ENCODE results near the gene FRG2B.
"Not testable (repeated sequence)": the region's sequence is repeated elsewhere in the genome, so short reads cannot be mapped to it uniquely, and the experiment has no call there.

The FRG2B gene

GRCh38 chr10:133626695-133627094, at the start of gene FRG2B:
TSS of gene FRG2B (minus strand) at chr10:133626795. CDS start at chr10:133626742, 53 bp downstream.
- H3K4me3 ChIP-seq (ENCODE audit: low read depth, low read length); H3K36me3 ChIP-seq; H3K9me3 ChIP-seq (ENCODE audit: severe bottlenecking); H3K27ac ChIP-seq; H3K27me3 ChIP-seq (ENCODE audit: insufficient read depth, low read depth, severe bottlenecking); DNase-seq: not testable (repeated sequence)

DNA sequence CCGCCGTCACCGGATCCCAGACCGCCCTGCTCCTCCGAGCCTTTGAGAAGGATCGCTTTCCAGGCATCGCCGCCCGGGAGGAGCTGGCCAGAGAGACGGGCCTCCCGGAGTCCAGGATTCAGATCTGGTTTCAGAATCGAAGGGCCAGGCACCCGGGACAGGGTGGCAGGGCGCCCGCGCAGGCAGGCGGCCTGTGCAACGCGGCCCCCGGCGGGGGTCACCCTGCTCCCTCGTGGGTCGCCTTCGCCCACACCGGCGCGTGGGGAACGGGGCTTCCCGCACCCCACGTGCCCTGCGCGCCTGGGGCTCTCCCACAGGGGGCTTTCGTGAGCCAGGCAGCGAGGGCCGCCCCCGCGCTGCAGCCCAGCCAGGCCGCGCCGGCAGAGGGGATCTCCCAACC, 40.9 kb upstream of the FRG2B start:
- DNase-seq; H3K36me3 ChIP-seq; H3K27ac ChIP-seq; H3K27me3 ChIP-seq (ENCODE audit: insufficient read depth, low read depth, severe bottlenecking); H3K4me3 ChIP-seq (ENCODE audit: low read depth, low read length); H3K9me3 ChIP-seq (ENCODE audit: severe bottlenecking): not testable (repeated sequence)

DNA sequence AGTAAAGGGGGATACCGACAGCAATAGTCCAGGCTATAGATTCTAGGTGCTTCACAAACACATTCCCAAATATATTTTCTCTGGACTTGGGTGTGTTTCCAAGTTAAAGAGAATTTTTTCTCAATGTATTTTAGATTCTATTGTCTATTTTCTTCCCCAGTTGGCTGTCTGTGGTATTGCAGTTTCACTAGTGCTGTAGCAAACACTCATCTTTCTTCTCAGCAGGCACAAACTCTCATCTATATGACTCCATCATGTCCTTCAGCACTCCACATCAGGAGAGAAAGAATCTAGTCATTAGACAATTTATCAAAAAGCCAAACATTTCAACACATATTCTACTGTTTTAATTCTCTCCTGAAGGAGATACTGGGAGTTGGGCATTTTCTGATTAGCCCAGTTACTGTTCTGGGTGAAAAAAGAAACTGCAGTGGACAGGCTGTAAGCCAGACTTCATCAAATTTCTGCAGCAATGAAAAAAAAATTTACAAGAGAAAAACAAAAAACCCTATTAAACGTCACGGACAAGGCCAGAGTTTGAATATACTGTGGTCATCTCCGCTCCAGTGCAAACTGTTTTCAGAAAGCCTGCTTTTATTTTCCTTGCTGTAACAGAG, 37.1 kb upstream of the FRG2B start:
- not testable (repeated sequence) for H3K4me3 ChIP-seq (ENCODE audit: low read depth, low read length); H3K27ac ChIP-seq; H3K36me3 ChIP-seq; DNase-seq; H3K27me3 ChIP-seq (ENCODE audit: insufficient read depth, low read depth, severe bottlenecking); H3K9me3 ChIP-seq (ENCODE audit: severe bottlenecking)

DNA sequence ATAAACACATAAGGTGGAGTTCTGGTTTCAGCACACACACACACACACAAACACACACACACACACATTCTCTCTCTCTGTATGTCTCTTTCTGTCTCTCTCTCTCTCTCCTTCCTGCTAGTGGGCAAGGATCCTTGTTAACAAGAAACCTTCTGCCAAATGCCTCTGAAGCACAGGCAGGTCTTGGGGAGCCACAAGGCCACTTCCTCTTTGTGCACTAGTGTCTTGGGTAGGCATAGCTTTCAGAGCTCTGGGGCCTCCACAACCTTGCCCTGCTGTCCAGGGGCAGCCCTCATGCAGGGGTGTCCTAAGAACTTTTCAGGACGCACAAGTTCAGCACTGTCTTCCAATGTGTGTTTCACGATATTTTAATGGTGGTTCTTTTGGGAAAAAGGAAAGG, 34.5 kb upstream of the FRG2B start:
- DNase-seq; H3K9me3 ChIP-seq (ENCODE audit: severe bottlenecking); H3K27me3 ChIP-seq (ENCODE audit: insufficient read depth, low read depth, severe bottlenecking); H3K4me3 ChIP-seq (ENCODE audit: low read depth, low read length); H3K27ac ChIP-seq; H3K36me3 ChIP-seq: not testable (repeated sequence)

GRCh38 chr10:133660516-133660915, 33.9 kb upstream of the FRG2B start:
- not testable (repeated sequence) for H3K9me3 ChIP-seq (ENCODE audit: severe bottlenecking); DNase-seq; H3K27ac ChIP-seq; H3K36me3 ChIP-seq; H3K27me3 ChIP-seq (ENCODE audit: insufficient read depth, low read depth, severe bottlenecking); H3K4me3 ChIP-seq (ENCODE audit: low read depth, low read length)

GRCh38 chr10:133657276-133657675, 30.7 kb upstream of the FRG2B start:
- H3K27ac ChIP-seq; DNase-seq; H3K4me3 ChIP-seq (ENCODE audit: low read depth, low read length); H3K27me3 ChIP-seq (ENCODE audit: insufficient read depth, low read depth, severe bottlenecking); H3K9me3 ChIP-seq (ENCODE audit: severe bottlenecking); H3K36me3 ChIP-seq: not testable (repeated sequence)

DNA sequence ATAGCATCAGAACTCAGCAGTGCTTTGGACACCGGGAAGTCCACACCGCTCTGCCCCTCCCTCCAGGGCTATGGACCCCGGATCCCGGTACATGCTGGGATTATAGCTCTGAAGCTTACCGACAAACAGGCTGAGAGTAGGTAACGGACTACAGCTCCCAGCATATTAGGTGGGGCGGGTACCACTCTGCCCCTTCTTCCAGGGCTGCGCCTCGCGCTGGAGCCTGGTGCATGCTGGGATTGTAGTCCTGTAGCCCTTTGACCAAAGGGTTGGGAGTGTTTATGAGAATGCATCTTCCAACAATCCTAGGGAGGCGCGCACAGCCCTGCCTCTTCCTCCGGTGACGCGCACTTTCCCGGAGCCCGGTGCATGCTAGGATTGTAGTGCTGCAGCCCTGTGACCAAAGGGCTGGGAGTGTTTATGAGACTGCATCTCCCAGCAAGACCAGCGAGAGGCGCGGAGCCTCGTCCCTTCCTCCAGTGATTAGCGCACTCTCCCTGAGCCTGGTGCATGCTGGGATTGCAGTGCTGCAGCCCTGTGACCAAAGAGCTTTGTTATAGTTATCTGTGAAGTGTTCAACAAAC, 22.4 kb upstream of the FRG2B start:
- H3K27ac ChIP-seq; H3K27me3 ChIP-seq (ENCODE audit: insufficient read depth, low read depth, severe bottlenecking); H3K9me3 ChIP-seq (ENCODE audit: severe bottlenecking); H3K36me3 ChIP-seq; H3K4me3 ChIP-seq (ENCODE audit: low read depth, low read length): not testable (repeated sequence)
- DNase-seq: peak; percentile 85

- not testable (repeated sequence) for H3K9me3 ChIP-seq (ENCODE audit: severe bottlenecking); DNase-seq; H3K36me3 ChIP-seq; H3K27ac ChIP-seq; H3K27me3 ChIP-seq (ENCODE audit: insufficient read depth, low read depth, severe bottlenecking); H3K4me3 ChIP-seq (ENCODE audit: low read depth, low read length)
Observed at GRCh38 chr10:133647075-133647748, 20.6 kb upstream of the FRG2B start.

DNA sequence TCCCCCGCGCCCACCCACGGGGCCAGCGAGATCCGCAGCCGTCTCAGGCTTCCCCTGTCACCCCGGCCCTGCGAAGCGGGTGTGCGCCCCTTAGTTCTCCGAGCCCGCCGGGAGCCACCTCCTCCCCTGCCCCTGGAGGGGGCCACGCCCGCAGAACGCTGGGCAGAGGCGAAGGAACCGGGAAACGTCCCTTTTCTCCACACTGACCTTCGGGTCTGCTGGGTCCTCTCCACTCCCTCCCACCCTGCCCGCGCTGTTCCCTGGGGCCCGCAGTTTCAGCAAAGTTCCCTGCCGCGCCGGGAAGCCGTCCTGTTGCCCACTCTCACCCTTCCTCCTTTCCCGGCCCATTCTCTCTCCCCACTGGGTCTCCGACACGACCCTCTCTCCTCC, 11.2 kb upstream of the FRG2B start:
- H3K36me3 ChIP-seq; H3K27me3 ChIP-seq (ENCODE audit: insufficient read depth, low read depth, severe bottlenecking); DNase-seq: not testable (repeated sequence)

DNA sequence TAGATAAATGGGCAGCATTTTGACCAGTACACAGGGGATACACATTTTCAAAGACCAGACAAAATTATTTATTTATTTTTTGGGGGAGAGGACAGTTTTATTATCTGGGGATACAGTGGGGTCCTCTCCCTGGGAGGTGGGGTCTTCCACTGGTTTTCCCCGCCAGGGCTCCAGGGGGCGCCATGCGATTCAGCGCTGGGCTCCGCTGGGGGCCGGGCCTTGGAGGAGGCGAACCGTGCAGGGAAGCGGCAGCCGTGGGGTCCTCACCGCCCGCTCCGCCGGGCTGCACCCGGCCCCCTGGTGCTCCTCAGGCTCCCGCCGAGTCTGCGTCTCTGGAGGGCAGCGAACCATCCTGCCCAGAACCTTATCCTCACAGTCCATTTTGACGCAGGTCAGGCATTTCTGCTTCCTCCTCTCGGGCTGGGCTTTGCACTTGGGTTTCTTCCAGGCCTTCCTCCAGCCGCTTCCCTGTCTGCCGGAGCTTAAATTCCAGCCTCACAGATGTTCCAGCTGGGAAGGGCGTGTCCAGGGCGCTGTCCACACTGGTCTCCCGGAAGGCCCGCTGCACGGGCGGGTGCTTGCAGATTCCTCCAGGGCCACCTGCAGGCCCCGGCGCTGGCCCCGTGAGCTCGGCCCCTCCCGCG, 10.7 kb upstream of the FRG2B start:
- not testable (repeated sequence) for H3K27ac ChIP-seq; H3K36me3 ChIP-seq; H3K27me3 ChIP-seq (ENCODE audit: insufficient read depth, low read depth, severe bottlenecking); H3K9me3 ChIP-seq (ENCODE audit: severe bottlenecking)
- DNase-seq: peak; percentile 30
- H3K4me3 ChIP-seq (ENCODE audit: low read depth, low read length): peak overlapping the region; percentile 29; the same call in 1 of the 2 replicates

More for the DNA sequence above, 11.2 kb upstream of the FRG2B start:
- H3K4me3 ChIP-seq (ENCODE audit: low read depth, low read length): peak overlapping the region; percentile 29
- H3K27ac ChIP-seq; H3K9me3 ChIP-seq (ENCODE audit: severe bottlenecking): not testable (repeated sequence)

DNA sequence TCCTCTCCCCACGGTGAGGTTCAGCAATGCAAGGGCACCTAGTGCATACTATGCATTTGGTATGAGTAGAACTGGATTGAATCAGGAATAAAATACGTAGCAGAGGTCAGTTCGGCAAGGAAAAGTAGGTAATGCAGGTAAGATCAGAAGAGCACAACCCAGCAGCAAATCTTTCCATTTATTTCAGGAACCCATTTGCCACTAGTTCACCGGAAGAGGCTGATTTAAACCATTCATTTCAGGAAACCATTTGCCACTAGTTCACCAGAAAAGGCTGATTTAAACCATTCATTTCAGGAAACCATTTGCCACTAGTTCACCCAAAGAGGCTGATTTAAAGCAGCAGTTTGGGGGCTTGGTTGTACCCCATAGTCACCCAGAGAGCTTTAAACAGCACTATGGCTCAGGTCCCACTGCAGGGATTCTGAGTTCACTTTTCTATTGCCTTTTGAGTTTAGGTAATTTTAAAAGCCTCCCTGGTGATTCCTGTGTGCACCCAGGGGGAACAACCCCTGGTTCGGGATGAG, 4.2 kb upstream of the FRG2B start:
- not testable (repeated sequence) for H3K27ac ChIP-seq; H3K27me3 ChIP-seq (ENCODE audit: insufficient read depth, low read depth, severe bottlenecking); H3K36me3 ChIP-seq; H3K4me3 ChIP-seq (ENCODE audit: low read depth, low read length); DNase-seq; H3K9me3 ChIP-seq (ENCODE audit: severe bottlenecking)

DNA sequence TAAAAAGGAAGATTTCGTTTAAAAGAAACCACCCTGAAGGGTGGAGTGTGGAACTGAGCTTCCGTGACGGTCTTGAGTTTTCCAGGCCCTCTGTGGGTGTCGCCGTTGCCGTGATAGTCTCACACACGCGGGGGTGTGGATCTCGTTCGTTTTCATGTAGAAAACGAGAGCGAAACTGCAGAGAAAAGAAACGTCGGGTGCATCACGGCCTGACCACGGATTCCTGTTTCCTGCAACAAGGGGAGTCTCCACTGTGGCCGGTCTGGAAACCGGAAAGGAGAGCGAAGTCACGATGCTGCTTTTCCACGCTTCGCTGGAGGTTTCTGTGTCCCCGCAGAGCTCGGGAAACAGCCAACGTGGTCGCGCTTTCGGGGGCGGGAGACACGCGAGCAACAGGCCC, 4.1 kb downstream of the FRG2B start:
- H3K9me3 ChIP-seq (ENCODE audit: severe bottlenecking); DNase-seq; H3K27ac ChIP-seq; H3K36me3 ChIP-seq; H3K4me3 ChIP-seq (ENCODE audit: low read depth, low read length); H3K27me3 ChIP-seq (ENCODE audit: insufficient read depth, low read depth, severe bottlenecking): not testable (repeated sequence)

Data from WERI-Rb-1 (cell line).